Neural cell (in vitro differentiated cells): ENCODE measurements around the gene ASAP3. TPM values are rescaled to one million over a fixed set of nuclear protein-coding genes. Genes with fewer than 3 reads are reported as not detected.

Experiments used
- polyA plus RNA-seq: library from polyadenylated mRNA; depleted of rRNA; stranded (reverse); fragments of >200 nt; gene quantifications from 2 replicates; pipeline ENCODE4 v1.2.3, GENCODE V29; 2014

The ASAP3 gene
- polyA plus RNA-seq, 1 donor from 2014 or later: 24.9 TPM

Other genes with a start within 250 kb of the ASAP3 start
- gene HNRNPR, start 139.9 kb downstream of the ASAP3 start, polyA plus RNA-seq: 295 and 345 TPM in 2 replicates
- gene ZNF436, start 114.3 kb downstream of the ASAP3 start, polyA plus RNA-seq: 27.1 and 30.8 TPM in 2 replicates
- 0.70 TPM in 1 of 2 replicates, not detected in the other for gene TCEA3, start 59.4 kb downstream of the ASAP3 start, polyA plus RNA-seq
- gene E2F2, start 47.1 kb upstream of the ASAP3 start, polyA plus RNA-seq: 0.16 and 0.50 TPM in 2 replicates
- gene ID3, start 75.3 kb upstream of the ASAP3 start, polyA plus RNA-seq: 8.0 and 10.2 TPM in 2 replicates
- 1,052 and 1,136 TPM in 2 replicates for gene RPL11, start 207.6 kb upstream of the ASAP3 start, polyA plus RNA-seq